Brain microvascular endothelial cell (primary cell): ENCODE measurements around the gene CDC42BPG.

ENCODE experiments used
- DNase-seq: peaks from one replicate; pipeline ENCODE4 v3.0.0-alpha.2; 2020
- H3K27ac ChIP-seq: fragments of 250-450 bp; sonication (Bioruptor Pico); 2 replicates; pipeline ENCODE4 v1.5.1; 2020; ENCODE audit warnings: mild to moderate bottlenecking, moderate library complexity
- H3K27me3 ChIP-seq: fragments of 250-450 bp; sonication (Bioruptor Pico); replicated peaks from 2 replicates; pipeline ENCODE4 v1.5.1; 2020; ENCODE audit warnings: mild to moderate bottlenecking
- H3K36me3 ChIP-seq: fragments of 250-450 bp; sonication (Bioruptor Pico); replicated peaks from 2 replicates; pipeline ENCODE4 v1.5.1; 2020; ENCODE audit warnings: mild to moderate bottlenecking
- H3K4me3 ChIP-seq: 2 replicates; pipeline ENCODE4 v1.5.1; 2011; ENCODE audit warnings: low read depth, mild to moderate bottlenecking, control low read depth, low read length, moderate library complexity
- CTCF ChIP-seq: IDR thresholded peaks from 2 replicates; pipeline ENCODE4 v1.5.1; 2011; ENCODE audit warnings: low read depth, mild to moderate bottlenecking, moderate library complexity, low read length, control low read depth, inconsistent platforms; ENCODE audit errors: missing control alignments
- in situ Hi-C: cut with HindIII; loops from 2 replicates; pipeline ENCODE4 v1.10.0; 2017; ENCODE audit warnings: low sequenced_read_pairs, low pct_ligation_motif_present

CDC42BPG gene

GRCh38 chr11:64868904-64869570, 24.6 kb upstream of the CDC42BPG start:
- DNase-seq = peak; percentile 79
- no peak for TF ChIP-seq CTCF
- peak overlapping the region; percentile 76 for H3K27ac ChIP-seq
- no peaks in the 10 kb centered on the region for H3K27me3 ChIP-seq
- in situ Hi-C loops = no loop called here
- no peak overlapping the region for H3K4me3 ChIP-seq
- peaks cover 28% of the 10 kb centered on the region for H3K36me3 ChIP-seq

- Histone ChIP-seq H3K27me3 (no peaks in the 10 kb centered on the region), H3K27ac (peak overlapping the region; percentile 76), H3K36me3 (peaks cover 23% of the 10 kb centered on the region), H3K4me3 (no peak overlapping the region)
- in situ Hi-C loops = no loop called here
- DNase-seq = no peak
- no peak for TF ChIP-seq CTCF
Observed at GRCh38 chr11:64867748-64868462, 23.5 kb upstream of the CDC42BPG start.

GRCh38 chr11:64866173-64866491, 21.7 kb upstream of the CDC42BPG start:
- DNase-seq = no peak
- Histone ChIP-seq H3K27me3 (no peaks in the 10 kb centered on the region), H3K27ac (peak overlapping the region; percentile 83), H3K36me3 (peaks cover 8% of the 10 kb centered on the region), H3K4me3 (no peak overlapping the region)
- no peak for TF ChIP-seq CTCF
- in situ Hi-C loops = no loop called here

- Histone ChIP-seq H3K36me3 (peaks cover 3% of the 10 kb centered on the region), H3K27me3 (no peaks in the 10 kb centered on the region), H3K4me3 (no peak overlapping the region), H3K27ac (peak overlapping the region; percentile 83)
- in situ Hi-C loops = no loop called here
- peak; percentile 80 for DNase-seq
- TF ChIP-seq CTCF = no peak
Observed at GRCh38 chr11:64865286-64866172, 21.1 kb upstream of the CDC42BPG start.

GRCh38 chr11:64864473-64865285, 20.2 kb upstream of the CDC42BPG start:
- Histone ChIP-seq H3K27ac (peak overlapping the region; percentile 83), H3K4me3 (no peak overlapping the region), H3K36me3 (peaks cover 5% of the 10 kb centered on the region), H3K27me3 (no peaks in the 10 kb centered on the region)
- in situ Hi-C loops = no loop called here
- DNase-seq = peak; percentile 72
- no peak for TF ChIP-seq CTCF
